Testis (tissue), 5 donors: ENCODE data around the gene FDPS. TPM values are rescaled to one million over a fixed set of nuclear protein-coding genes. Genes with fewer than 3 reads are reported as not detected.

ENCODE experiments used
- DNase-seq: peaks from one replicate; pipeline ENCODE4 v3.0.0-alpha.2; 2019
- H3K27ac ChIP-seq, 2 donors: fragments of 200-600 bp; sonication (generic); one replicate each; pipeline ENCODE4 v1.5.1; 2019
- H3K27me3 ChIP-seq: fragments of 200-600 bp; sonication (generic); one replicate; pipeline ENCODE4 v1.5.1; 2019
- H3K36me3 ChIP-seq: fragments of 200-600 bp; sonication (generic); one replicate; pipeline ENCODE4 v1.5.1; 2017; ENCODE audit warnings: low read depth; ENCODE audit errors: missing control alignments
- H3K4me1 ChIP-seq: fragments of 200-600 bp; sonication (generic); one replicate; pipeline ENCODE4 v1.5.1; 2019
- H3K4me3 ChIP-seq, 2 donors: fragments of 200-600 bp; sonication (generic); one replicate each; pipeline ENCODE4 v1.5.1; 2017 to 2019
- H3K9me3 ChIP-seq: fragments of 200-600 bp; sonication (generic); one replicate; pipeline ENCODE4 v1.5.1; 2017
- POLR2A ChIP-seq: fragments of 450-650 bp; IDR thresholded peaks from one replicate; pipeline ENCODE4 v1.6.1; 2017; ENCODE audit warnings: antibody characterized with exemption, mild to moderate bottlenecking, moderate library complexity
- WGBS, 2 donors: methylation state at CpG; one replicate each; pipeline ENCODE4 v1.1.5; 2018; 5-methylcytosine and 5-hydroxymethylcytosine counted together
- intact Hi-C: fragments of 100-400 bp; cut with DNase I; formaldehyde crosslinking; loops from one replicate; pipeline ENCODE4 v1.15.1; 2023; ENCODE audit warnings: low total_unique reads
- long read RNA-seq, 2 donors: transcript quantifications; one replicate each; lab custom pipeline, GENCODE V29; 2026
- polyA plus RNA-seq: library from polyadenylated mRNA; stranded (reverse); fragments of 350-450 nt; fragmentation: Illumina TruSeq; extraction: RNeasy Lipid Tissue Mini Kit (QIAGEN cat#74804); gene quantifications from one replicate; pipeline ENCODE4 v1.2.3, GENCODE V29; 2014; ENCODE audit warnings: low read depth, low replicate concordance; ENCODE audit not compliant: insufficient read depth
- total RNA-seq, 2 donors: library from RNA; depleted of rRNA; stranded (reverse); fragments of >200 nt; gene quantifications; one replicate each; pipeline ENCODE4 v1.2.3, GENCODE V29; 2016
- TF ChIP-seq, protein P1 (sequence below), 3 experiments: fragments of 450-650 bp in 2 of 3; fragments of 200-600 bp in 1 of 3; sonication (generic) in 1 of 3; IDR thresholded peaks; one replicate each; pipeline ENCODE4 v1.5.1; 2016 to 2019; ENCODE audit warnings: antibody characterized with exemption in 3 of 3, mild to moderate bottlenecking in 2 of 3, moderate library complexity in 1 of 3

The FDPS gene
- total RNA-seq: 10 to 100 TPM; 51.6 to 81.6 TPM
- polyA plus RNA-seq: 127 TPM
- long read RNA-seq, donor 1, transcript FDPS-204 (5 exons, 1,022 nt): minor isoform, 18 of 1,055 reads
- long read RNA-seq, donor 1, transcript FDPS-214 (2 exons, 475 nt): minor isoform, 22 of 1,055 reads
- long read RNA-seq, donor 1, transcript FDPS-203 (10 exons, 1,256 nt): minor isoform, 68 of 1,055 reads
- long read RNA-seq, donor 1, transcript FDPS-206 (10 exons, 1,178 nt): major isoform, 293 of 1,055 reads
- long read RNA-seq, donor 1, partial matches to known transcripts: 587 of 1,055 reads
- long read RNA-seq, donor 1, other reads (novel, unspliced or antisense): 21 of 1,055 reads
- long read RNA-seq, donor 2, transcript FDPS-214 (2 exons, 475 nt): minor isoform, 65 of 691 reads
- long read RNA-seq, donor 2, transcript FDPS-203 (10 exons, 1,256 nt): minor isoform, 56 of 691 reads
- long read RNA-seq, donor 2, transcript FDPS-206 (10 exons, 1,178 nt): major isoform, 251 of 691 reads
- long read RNA-seq, donor 2, transcript FDPS-221 (10 exons, 1,198 nt): minor isoform, 18 of 691 reads
- long read RNA-seq, donor 2, partial matches to known transcripts: 242 of 691 reads
- long read RNA-seq, donor 2, other reads (novel, unspliced or antisense): 34 of 691 reads

DNA sequence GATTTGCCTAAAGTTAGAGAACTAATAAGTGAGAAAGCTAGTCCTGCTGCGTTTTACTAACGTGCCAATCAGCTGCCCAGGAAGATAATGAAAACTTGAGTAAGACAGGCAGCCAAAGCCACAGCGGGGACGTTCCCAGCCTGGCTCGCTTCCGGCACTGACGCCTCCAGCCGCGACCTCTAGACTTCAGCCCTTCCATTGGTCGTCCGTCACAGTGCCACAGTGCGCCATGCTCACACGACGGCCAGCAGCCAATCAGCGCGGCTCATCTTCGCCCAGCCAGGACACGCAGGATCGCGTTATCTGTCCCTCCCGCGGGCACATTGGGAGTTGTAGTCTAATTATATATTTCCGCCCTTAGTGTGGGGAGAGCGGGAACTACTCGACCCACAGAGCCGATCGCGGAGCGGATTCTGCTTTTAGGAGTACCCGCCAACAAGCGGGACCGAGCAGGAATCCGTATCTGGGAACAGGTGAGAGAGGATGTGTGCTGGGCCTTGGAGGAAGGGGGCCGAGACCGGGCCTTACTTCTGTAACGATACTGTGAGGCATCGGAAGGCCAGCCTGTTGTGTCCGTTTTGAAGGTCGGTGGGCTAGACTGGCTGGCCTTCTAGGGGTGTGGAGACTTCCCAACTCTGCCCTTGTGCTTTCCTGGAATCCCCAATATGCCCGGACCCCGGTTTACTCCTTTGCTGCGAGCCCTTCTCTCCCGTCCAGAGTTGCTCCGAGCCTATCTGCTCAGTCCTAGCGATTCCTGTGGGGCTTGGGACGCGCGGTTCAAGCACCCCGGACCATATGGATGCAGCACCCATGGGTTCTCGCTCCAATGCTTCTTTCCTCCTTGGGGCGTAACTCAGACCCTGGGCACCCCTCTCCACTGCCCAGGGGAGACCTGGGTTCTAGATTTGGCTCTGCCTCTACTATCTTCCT lies at the start of gene FDPS:
TSS of gene FDPS (plus strand) at position 374 of the 930 bp plus-strand sequence. CDS start 924 bp downstream, outside the sequence.
- H3K27ac ChIP-seq: peak within 1 kb of the TSS; percentile 84 to 86
- peaks cover 9% of the 10 kb centered on the region for H3K4me1 ChIP-seq
- 0% methylated on average over 28 to 51 of the region's 51 CpGs for WGBS, 2 donors
- no peaks in the 10 kb centered on the region for H3K36me3 ChIP-seq
- TF ChIP-seq, protein P1, sequence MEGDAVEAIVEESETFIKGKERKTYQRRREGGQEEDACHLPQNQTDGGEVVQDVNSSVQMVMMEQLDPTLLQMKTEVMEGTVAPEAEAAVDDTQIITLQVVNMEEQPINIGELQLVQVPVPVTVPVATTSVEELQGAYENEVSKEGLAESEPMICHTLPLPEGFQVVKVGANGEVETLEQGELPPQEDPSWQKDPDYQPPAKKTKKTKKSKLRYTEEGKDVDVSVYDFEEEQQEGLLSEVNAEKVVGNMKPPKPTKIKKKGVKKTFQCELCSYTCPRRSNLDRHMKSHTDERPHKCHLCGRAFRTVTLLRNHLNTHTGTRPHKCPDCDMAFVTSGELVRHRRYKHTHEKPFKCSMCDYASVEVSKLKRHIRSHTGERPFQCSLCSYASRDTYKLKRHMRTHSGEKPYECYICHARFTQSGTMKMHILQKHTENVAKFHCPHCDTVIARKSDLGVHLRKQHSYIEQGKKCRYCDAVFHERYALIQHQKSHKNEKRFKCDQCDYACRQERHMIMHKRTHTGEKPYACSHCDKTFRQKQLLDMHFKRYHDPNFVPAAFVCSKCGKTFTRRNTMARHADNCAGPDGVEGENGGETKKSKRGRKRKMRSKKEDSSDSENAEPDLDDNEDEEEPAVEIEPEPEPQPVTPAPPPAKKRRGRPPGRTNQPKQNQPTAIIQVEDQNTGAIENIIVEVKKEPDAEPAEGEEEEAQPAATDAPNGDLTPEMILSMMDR (IDR thresholded peaks at IDR 0.05): peak in 2 of 3 experiments; percentile 42 to 69
- TF ChIP-seq POLR2A: peak; percentile 2
- intact Hi-C loops: no loop called here
- no peaks in the 10 kb centered on the region for H3K27me3 ChIP-seq
- DNase-seq: peak; percentile 99
- H3K4me3 ChIP-seq: peak within 1 kb of the TSS; percentile 76 to 88
- H3K9me3 ChIP-seq: no peaks in the 10 kb centered on the region

DNA sequence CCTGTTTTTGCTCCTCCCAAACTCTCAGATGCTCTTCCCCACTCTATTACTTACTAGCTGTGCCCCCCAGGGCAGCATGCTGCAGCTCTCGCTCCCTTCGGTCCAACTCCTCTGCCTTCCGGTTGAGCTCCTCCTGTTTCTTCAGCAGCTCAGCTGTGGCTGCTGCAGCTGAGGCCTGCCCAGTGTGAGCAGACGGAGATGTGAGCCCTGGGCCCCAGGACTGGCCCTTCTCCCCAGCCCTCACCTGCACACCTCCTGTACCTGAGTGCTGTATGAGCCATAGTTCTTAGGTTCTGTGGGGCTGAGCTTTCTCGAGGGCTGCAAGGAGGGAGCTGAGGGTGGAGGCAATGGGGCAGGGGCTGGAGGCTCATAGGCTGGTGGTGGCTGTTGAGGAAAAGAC lies 48.4 kb upstream of the FDPS start:
- Histone ChIP-seq H3K36me3 (no peaks in the 10 kb centered on the region), H3K27ac (no peak overlapping the region), H3K4me3 (no peak overlapping the region), H3K9me3 (no peaks in the 10 kb centered on the region), H3K27me3 (no peaks in the 10 kb centered on the region), H3K4me1 (peaks cover 18% of the 10 kb centered on the region)
- DNase-seq: no peak
- intact Hi-C loops: no loop called here
- TF ChIP-seq, protein P1 (IDR thresholded peaks at IDR 0.05): no peak
- TF ChIP-seq POLR2A: no peak
- 90 to 92% methylated on average over 5 of the region's 5 CpGs for WGBS, 2 donors

DNA sequence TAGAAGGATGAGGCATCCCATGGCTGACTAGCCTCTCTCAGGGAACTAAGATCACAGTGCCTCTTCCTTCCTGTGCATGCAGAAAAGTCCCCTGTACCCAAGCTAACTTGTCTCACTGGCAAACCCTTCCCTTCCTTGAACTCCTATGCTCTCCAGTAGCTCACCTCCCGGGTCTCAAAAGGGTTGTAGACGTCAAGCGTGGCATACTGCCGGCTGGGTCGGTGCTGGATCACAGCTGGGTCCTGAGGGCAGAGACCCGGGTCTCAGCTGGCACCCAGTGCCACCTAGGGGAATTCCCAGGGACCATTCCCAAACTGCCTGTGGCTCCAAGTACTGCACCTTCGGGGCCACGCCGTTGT lies 47.2 kb upstream of the FDPS start:
- Histone ChIP-seq H3K4me1 (peaks cover 12% of the 10 kb centered on the region), H3K27me3 (no peaks in the 10 kb centered on the region), H3K36me3 (no peaks in the 10 kb centered on the region), H3K27ac (peak overlapping the region; percentile 73 to 86), H3K9me3 (no peaks in the 10 kb centered on the region), H3K4me3 (peak overlapping the region; percentile 77 to 87)
- 0 to 5% methylated on average over 1 to 9 of the region's 9 CpGs for WGBS, 2 donors
- intact Hi-C loops: no loop called here
- TF ChIP-seq, protein P1 (IDR thresholded peaks at IDR 0.05): no peak
- no peak for TF ChIP-seq POLR2A
- no peak for DNase-seq

DNA sequence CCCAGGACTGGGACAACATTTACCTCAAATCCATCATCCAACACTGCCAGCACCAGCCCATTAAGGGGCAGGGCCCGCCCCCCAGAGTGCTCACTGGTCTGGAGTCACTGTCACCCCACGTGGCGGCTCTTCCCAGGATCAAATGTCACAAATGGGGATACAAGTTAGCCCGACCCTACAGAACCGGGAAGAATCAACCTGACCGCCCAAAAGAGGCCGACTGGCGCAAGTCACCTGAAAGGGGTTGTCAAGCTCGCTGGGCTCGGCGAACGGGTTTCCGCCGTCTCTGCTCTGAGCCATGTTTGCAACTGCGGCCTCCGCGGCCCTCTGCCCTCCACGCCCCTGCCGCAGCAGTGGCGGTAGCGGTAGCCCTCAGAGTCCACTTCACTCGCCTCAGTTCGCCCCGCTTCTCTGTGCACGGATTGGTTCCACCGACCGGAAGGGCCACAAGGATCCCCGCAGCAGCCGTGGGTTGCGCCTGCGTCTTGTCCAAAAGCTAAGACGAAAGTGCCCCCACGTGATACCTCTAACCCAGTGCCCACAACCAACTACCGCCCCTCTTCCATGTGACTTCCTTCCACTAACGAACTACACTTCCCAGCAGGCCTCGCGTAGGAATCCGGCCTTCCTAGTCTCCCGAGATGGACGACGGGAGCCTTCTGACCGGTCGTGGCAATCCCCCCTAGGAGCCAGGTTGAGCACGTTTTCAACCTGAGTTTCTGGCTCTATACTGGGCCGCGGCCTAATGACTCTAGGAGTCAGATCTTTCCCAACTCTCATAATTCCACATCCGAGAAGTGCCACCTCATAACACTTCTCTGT lies 46.6 kb upstream of the FDPS start, which contains the start of gene SCAMP3:
TSS of gene SCAMP3 (minus strand) at position 509 of the 822 bp plus-strand sequence. CDS start at position 300, 209 bp downstream.
- WGBS, 2 donors: 1 to 2% methylated on average over 20 to 47 of the region's 47 CpGs
- intact Hi-C loops: no loop called here
- peak within 1 kb of the TSS; percentile 77 to 87 for H3K4me3 ChIP-seq
- H3K9me3 ChIP-seq: no peaks in the 10 kb centered on the region
- H3K27me3 ChIP-seq: no peaks in the 10 kb centered on the region
- TF ChIP-seq POLR2A: peak; percentile 48
- TF ChIP-seq, protein P1 (IDR thresholded peaks at IDR 0.05): peak in 1 of 3 experiments; percentile 13
- DNase-seq: peak; percentile 99
- peak within 1 kb of the TSS; percentile 73 to 86 for H3K27ac ChIP-seq
- H3K4me1 ChIP-seq: peaks cover 12% of the 10 kb centered on the region
- no peaks in the 10 kb centered on the region for H3K36me3 ChIP-seq
